ENCODE data around the gene VAMP3. TPM values are rescaled to one million over a fixed set of nuclear protein-coding genes. Genes with fewer than 3 reads are reported as not detected.

VAMP3 gene
- total RNA-seq, 1 donor from 2014 or later, result 31.8 TPM

DNA sequence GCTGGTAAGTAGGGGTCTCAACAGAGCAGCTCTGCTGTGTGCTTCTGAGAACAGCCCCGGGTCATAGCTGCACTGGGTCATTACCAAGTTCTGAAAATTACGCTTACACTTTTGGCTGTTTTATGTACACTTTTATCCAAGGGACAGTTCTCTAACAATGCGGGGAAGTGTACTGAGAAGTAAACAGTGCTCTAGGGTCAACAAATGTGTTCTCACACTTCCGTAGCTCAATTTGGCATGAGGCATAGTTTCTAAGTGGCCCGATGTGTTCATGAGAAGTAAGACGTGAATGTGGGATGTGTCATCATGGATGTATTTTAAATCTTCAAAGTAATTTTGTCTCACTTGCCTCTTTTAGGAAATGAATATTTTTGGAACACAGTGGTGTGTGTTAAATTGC, 10.9 kb upstream of the VAMP3 start:
- ChIA-PET POLR2A (no interaction called here), CTCF (interaction anchor here (2.5 kb wide), 1 partner anchor 8 kb away, joined by 22 read pairs; no protein-coding TSS in a partner anchor)
- Mint-ChIP-seq H3K9me3 (no peaks in the 10 kb centered on the region), H3K27me3 (peaks cover under 1% of the 10 kb centered on the region), H3K27ac (no peak overlapping the region), H3K4me3 (no peak overlapping the region), H3K36me3 (ENCODE audit: low read depth) (no peaks in the 10 kb centered on the region), H3K4me1 (no peaks in the 10 kb centered on the region)
- ATAC-seq (ENCODE audit: low read depth) (no peak), DNase-seq (no peak)
- intact Hi-C loops (cut with micrococcal nuclease), result no loop called here
- TF ChIP-seq, protein P1, sequence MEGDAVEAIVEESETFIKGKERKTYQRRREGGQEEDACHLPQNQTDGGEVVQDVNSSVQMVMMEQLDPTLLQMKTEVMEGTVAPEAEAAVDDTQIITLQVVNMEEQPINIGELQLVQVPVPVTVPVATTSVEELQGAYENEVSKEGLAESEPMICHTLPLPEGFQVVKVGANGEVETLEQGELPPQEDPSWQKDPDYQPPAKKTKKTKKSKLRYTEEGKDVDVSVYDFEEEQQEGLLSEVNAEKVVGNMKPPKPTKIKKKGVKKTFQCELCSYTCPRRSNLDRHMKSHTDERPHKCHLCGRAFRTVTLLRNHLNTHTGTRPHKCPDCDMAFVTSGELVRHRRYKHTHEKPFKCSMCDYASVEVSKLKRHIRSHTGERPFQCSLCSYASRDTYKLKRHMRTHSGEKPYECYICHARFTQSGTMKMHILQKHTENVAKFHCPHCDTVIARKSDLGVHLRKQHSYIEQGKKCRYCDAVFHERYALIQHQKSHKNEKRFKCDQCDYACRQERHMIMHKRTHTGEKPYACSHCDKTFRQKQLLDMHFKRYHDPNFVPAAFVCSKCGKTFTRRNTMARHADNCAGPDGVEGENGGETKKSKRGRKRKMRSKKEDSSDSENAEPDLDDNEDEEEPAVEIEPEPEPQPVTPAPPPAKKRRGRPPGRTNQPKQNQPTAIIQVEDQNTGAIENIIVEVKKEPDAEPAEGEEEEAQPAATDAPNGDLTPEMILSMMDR (IDR thresholded peaks at IDR 0.05), result no peak

DNA sequence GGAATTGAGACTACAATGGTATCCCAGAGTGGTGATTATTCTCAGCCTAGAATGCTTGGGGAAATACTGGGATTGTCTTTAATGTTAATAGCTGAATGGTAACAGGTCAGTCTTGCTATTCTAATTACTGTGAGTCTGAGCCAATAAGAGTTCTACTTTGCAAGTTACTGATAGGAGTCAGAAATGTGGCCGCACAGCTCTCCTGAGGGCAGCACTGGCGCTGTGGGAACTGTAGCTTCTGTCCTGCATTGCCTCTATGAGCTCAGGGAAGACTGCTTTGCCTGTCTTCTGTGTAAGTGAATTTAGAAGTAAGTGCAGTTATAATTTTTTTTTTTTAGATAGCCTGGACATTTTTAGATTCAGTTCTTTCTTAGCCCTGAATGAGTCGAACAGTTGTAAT, 10.0 kb upstream of the VAMP3 start:
- CTCF ChIA-PET, result interaction anchor here (2.5 kb wide), 1 partner anchor 9 kb away, joined by 22 read pairs; no protein-coding TSS in a partner anchor
- no peak for DNase-seq
- Mint-ChIP-seq H3K4me1 (no peaks in the 10 kb centered on the region), H3K36me3 (ENCODE audit: low read depth) (no peaks in the 10 kb centered on the region), H3K4me3 (no peak overlapping the region), H3K9me3 (no peaks in the 10 kb centered on the region), H3K27me3 (peaks cover 2% of the 10 kb centered on the region), H3K27ac (no peak overlapping the region)
- intact Hi-C loops (cut with micrococcal nuclease), result no loop called here
- TF ChIP-seq, protein P1 (IDR thresholded peaks at IDR 0.05), result no peak
- POLR2A ChIA-PET, result interaction anchor here (0.6 kb wide), 1 partner anchor 207 kb away, joined by 5 read pairs; no protein-coding TSS in a partner anchor
- no peak for ATAC-seq (ENCODE audit: low read depth)

DNA sequence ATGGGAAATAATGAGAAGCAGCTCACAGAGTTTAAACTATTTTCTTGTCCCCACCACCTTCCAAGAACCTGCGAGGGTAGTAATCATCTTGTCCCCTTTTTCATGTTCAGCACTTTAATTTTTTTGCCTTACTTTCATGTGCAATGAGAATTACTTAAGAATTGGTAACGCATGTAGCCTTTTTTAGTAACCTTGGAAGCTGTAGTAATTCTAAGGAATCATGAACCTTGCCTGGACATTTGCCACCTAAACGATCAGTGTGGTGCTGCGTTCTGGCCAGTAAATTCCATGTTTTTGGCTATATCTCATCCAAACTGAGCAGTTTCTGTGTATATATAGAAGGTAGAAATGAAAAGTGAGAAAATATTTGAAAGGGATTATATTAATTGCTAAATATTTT, 3.9 kb upstream of the VAMP3 start:
- no peak overlapping the region for H3K4me3 Mint-ChIP-seq
- ATAC-seq (ENCODE audit: low read depth), result no peak
- intact Hi-C loops (cut with micrococcal nuclease), result no loop called here
- no peaks in the 10 kb centered on the region for H3K9me3 Mint-ChIP-seq
- peaks cover 1% of the 10 kb centered on the region for H3K36me3 Mint-ChIP-seq (ENCODE audit: low read depth)
- TF ChIP-seq, protein P1 (IDR thresholded peaks at IDR 0.05), result no peak
- H3K4me1 Mint-ChIP-seq, result peaks cover 14% of the 10 kb centered on the region
- CTCF ChIA-PET, result interaction anchor here (1.6 kb wide), 1 partner anchor 15 kb away, joined by 3 read pairs; no protein-coding TSS in a partner anchor
- no peak overlapping the region for H3K27ac Mint-ChIP-seq
- peaks cover 2% of the 10 kb centered on the region for H3K27me3 Mint-ChIP-seq
- DNase-seq, result no peak
- POLR2A ChIA-PET, result no interaction called here

DNA sequence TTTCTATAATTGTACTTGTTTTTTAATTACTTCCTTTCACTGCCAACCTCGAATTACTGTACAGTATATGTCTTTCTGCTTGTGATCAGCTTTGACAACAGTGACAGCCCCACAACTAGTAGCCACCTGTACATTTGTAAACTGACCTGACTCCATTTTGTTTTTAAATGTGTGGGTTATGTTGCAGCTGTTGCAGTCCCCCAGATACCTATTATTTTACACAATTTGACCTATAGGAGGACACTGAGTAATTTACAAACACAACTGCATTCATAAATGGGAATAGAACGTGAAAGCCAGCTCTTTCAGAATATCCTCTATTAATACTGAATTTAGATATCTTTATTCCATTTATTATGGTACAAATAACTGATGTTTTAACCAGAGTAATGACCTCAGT, 2.5 kb upstream of the VAMP3 start:
- H3K27ac Mint-ChIP-seq, result no peak overlapping the region
- no peak for DNase-seq
- TF ChIP-seq, protein P1 (IDR thresholded peaks at IDR 0.05), result no peak
- ATAC-seq (ENCODE audit: low read depth), result no peak
- intact Hi-C loops (cut with micrococcal nuclease), result no loop called here
- ChIA-PET POLR2A (interaction anchor here (0.5 kb wide), 1 partner anchor 1188 kb away, joined by 13 read pairs; no protein-coding TSS in a partner anchor), CTCF (interaction anchor here (1.0 to 1.3 kb wide), 2 partner anchors 16 to 20 kb away, joined by 3 to 5 read pairs; no protein-coding TSS in a partner anchor)
- H3K36me3 Mint-ChIP-seq (ENCODE audit: low read depth), result peaks cover 10% of the 10 kb centered on the region
- no peak overlapping the region for H3K4me3 Mint-ChIP-seq
- H3K9me3 Mint-ChIP-seq, result no peaks in the 10 kb centered on the region
- H3K4me1 Mint-ChIP-seq, result peaks cover 28% of the 10 kb centered on the region
- peaks cover 2% of the 10 kb centered on the region for H3K27me3 Mint-ChIP-seq

DNA sequence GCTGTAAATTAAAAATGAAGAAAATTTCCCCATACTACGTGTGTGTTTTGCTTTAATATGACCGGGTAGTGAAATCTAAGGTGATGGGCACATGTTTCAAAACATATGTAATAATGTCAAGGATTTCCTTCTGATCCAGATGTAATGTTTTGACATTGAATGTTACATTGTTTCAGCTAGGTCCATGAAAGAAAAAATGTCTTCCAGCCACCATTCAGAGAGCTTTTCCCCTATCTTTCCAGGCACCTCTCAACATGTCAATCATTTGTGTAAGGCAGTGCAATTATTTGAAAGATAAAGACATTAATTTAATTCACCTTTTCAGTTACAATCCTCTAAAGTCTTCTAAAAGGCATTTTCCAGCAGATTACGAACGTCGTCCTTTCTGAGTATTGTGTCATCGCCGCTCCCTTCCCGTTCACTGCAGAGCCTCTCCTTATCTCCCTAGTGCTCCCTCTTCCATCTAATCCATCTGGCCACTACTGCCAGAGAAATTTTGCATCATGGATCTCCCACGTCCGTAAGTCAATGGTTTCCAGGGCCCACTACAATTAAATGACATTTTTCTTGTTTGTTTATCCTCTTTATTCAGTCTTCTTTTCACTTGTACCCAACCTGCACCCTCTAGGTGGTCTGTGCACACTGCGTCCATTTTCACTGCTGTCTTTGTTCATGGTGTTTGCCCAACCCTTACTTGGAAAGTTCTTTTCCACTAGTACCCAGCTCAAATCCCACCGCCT, 1.3 kb upstream of the VAMP3 start:
- Mint-ChIP-seq H3K4me1 (peaks cover 32% of the 10 kb centered on the region), H3K9me3 (no peaks in the 10 kb centered on the region), H3K36me3 (ENCODE audit: low read depth) (peaks cover 23% of the 10 kb centered on the region), H3K27me3 (peaks cover 2% of the 10 kb centered on the region), H3K27ac (no peak overlapping the region), H3K4me3 (peak overlapping the region; percentile 19)
- DNase-seq (no peak), ATAC-seq (ENCODE audit: low read depth) (no peak)
- ChIA-PET POLR2A (interaction anchor here (0.7 kb wide), 1 partner anchor 13 kb away, joined by 3 read pairs; no protein-coding TSS in a partner anchor), CTCF (no interaction called here)
- intact Hi-C loops (cut with micrococcal nuclease), result no loop called here
- TF ChIP-seq, protein P1 (IDR thresholded peaks at IDR 0.05), result no peak

All from activated B cell treated with CpG ODN at 0.5 μM for 24 hours (primary cell).